GM18505 (cell line): ENCODE measurements around the gene COL4A2.

ENCODE experiments used
- ATAC-seq: cut with Tn5 transposase; IDR thresholded peaks from one replicate; pipeline ENCODE4 v1.9.1; 2021; ENCODE audit not compliant: unreplicated experiment
- POLR2A ChIP-seq: IDR thresholded peaks from 4 replicates; pipeline ENCODE4 v1.6.1; 2011; ENCODE audit warnings: borderline replicate concordance; ENCODE audit not compliant: insufficient read depth, insufficient read length; ENCODE audit errors: extremely low read depth

Gene COL4A2

DNA sequence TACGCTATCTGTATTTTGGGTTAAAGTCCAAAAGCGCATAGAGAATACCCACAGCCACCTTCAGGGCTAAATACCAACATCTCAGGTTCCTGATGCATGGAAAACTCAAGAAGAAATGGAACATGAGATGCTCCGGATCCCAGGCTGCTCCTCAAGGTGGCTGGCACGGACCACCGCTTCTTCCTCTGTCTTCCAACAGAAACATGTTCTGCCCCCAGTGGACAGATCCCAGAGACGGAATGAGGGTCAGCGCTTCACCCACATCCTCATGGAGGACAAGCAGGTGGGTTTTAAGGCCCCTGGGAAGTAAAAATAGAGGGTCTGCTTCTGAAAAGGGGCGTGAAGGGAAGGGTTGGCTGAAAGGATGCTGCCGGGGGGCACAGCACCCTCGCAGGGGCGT lies 17.4 kb upstream of the COL4A2 start:
- ATAC-seq, result no peak
- TF ChIP-seq POLR2A, result no peak

DNA sequence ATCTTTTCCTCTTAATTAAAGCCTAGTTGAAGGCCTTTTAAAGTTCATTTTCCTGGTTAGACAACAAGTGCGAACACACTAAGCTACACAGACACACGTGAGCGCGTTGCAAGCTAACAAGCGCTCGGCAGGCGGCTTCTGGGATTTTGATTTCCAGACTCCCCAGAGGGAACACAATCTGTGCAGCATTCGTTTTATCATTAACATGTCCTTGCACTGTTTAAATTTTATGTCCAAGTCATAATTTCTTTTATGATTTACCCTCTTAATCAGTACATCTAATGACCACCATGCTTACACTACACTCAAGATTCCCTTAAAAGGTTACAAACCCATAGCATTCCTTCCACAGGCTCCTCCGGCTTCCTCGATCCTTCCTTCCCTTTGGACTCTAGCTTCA lies 16.9 kb upstream of the COL4A2 start:
- no peak for TF ChIP-seq POLR2A
- no peak for ATAC-seq

DNA sequence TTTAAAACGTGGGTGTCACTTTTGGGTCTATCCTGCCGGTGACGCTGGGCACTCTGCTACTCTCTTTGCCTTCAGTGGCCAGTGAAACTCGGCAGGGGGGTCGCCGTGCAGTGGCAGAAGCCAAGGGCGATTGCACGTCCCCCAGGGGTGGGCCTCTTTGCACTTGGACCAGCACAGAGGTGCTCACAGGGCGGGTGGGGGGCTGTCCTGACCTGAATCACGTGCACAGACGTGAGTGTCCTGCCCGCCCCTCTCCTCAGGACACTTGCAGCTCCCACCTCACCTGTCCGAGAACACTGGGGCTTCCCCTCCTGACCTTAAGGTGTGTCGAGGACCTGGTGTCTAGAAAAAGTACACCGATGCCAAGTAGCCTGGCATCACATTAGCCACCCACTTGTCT lies 16.3 kb upstream of the COL4A2 start:
- TF ChIP-seq POLR2A, result no peak
- ATAC-seq, result no peak

DNA sequence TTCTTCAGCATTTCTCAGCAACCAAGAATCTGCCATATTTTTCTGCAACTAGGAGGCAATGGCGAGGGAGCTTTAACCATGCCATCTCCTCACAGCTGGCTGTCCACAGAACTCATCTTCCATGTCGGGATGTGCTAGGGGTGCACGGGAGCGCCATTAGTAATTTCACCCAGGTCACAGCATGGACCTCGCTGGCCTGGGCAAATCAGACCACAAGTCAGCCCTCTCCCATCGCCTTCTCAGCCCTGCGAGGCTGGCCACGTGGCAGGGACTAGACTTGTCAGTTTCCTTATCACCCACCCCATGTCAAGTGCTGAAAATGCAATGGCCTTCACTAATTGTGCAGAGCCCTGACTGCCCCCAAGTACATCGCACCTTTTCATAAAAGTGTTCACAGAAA lies 15.8 kb upstream of the COL4A2 start:
- no peak for ATAC-seq
- no peak for TF ChIP-seq POLR2A

DNA sequence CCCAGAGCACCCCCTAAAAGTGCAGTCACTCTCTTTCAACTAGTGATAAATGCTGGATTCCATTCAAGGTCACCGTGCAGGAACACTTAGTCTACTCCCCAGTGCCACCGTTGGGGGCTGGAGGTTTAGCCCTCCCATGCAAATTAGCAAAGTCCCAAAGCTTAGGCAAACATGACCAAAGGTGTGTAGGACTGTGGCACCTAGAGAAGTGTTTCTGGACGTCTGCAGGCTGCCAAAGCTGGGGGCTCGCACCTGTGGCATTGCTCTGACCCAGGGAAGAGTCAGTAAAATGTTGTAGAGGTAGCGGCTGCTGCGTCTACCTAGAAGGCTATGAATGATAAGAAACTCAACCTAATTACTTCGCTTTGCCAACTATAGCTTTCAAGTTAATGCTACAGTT lies 14.0 kb upstream of the COL4A2 start:
- no peak for ATAC-seq
- TF ChIP-seq POLR2A, result no peak

DNA sequence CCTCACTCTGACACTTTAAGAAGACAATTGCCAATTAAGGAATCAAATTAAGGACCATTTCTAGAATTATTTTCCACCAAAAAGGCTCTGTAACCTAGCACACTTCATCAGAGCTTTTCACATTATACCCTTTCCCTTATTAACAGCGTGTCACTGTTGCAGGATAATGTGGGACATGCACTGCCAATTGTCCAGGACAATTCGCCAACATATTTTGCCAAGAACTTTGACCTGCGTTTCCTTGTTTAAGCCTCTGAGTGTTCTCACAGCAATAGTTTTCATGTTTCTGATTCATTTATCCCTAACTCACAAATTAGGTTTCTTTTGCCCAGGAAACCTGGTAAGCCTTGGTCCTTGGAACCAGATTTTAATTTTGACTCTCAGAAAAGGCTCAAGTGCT lies 13.4 kb upstream of the COL4A2 start:
- TF ChIP-seq POLR2A, result no peak
- no peak for ATAC-seq

DNA sequence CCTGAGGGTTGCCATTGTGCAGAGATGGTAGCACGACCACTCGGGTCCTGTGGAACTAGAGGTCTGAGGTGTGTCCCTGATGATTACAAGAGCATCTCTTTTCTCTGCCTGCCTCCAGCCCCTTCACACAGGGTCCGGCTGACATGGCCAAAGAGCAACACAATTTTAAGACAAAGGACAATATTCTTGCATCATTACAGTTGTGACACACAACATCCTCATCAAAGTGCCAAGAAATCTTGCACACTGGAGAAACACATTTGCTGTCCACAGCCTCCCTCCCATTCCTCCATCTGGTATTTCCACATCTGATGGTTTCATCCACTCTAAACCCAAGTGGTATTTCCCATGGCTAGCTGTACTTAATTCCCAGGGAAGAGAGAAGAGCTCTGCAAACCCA lies 12.9 kb upstream of the COL4A2 start:
- ATAC-seq, result no peak
- TF ChIP-seq POLR2A, result no peak

DNA sequence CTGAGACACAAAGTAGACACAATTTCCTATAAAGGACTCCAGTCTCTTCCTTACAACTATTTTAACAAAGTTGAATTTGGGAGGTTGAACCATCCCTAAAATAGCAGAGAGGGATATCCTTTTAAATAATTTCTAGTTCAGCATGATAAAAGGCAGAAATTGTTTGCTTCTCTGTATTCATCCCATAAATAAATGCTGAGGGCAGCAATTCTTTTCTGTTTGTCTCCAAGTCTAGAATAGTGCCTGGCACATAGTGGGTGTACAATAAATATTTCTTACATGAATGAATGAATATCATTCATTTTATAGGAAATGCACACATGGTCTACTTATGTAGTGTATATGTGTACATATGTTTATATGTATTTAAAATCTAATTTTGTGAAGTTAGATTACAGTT lies 12.5 kb upstream of the COL4A2 start:
- ATAC-seq, result no peak
- no peak for TF ChIP-seq POLR2A

DNA sequence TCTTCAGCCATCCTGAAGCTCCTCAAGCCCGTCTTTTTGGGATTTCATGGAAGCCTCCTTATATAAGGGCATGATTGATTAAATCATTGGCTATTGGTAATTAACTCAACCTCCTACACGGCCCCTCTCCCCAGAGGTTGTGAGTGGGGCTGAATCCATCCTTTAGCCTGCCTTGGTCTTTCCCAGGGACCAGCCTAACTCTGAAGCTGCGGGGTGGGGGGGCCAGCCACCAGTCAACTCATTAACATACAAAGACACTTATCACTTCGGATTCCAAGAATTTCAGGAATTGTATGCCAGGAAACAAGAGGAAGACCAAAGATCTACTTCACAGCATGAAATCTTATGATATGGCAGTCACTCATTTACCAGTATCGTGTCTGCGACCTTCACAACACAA lies 10.1 kb upstream of the COL4A2 start:
- ATAC-seq, result no peak
- no peak for TF ChIP-seq POLR2A

DNA sequence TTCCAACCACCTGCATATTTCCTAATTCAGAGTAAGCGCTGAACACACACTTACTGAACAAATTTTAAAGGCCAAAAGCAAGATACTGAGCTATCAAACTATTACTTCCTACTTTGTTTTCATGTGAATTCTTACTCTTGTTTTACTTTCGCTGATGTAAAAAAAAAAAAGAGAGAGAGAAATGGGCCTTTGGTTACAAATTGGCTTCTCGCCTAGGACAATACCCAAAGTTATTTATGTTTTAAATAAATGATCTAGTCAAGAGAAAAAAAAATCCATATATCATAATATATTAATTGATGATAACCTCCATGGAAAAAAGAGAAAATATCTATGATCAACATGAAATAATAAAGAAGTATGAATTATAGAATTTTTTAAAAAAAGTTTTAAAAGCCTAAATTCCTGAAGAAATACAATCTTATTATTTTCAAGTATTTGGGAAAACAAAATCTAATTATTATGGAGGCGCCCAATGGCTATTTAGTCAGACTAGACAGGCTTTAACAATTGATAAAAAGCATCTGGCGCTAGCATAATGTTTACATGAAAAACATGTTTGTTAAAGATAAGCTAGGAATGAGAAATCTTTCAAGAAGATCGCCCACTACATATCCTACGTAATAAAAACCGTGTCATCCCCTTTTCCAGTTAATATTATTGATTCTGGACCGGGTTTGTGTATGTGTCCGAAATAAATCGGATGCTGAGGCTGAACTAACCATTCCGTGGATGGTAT lies 9.1 kb upstream of the COL4A2 start:
- no peak for TF ChIP-seq POLR2A
- ATAC-seq, result no peak

DNA sequence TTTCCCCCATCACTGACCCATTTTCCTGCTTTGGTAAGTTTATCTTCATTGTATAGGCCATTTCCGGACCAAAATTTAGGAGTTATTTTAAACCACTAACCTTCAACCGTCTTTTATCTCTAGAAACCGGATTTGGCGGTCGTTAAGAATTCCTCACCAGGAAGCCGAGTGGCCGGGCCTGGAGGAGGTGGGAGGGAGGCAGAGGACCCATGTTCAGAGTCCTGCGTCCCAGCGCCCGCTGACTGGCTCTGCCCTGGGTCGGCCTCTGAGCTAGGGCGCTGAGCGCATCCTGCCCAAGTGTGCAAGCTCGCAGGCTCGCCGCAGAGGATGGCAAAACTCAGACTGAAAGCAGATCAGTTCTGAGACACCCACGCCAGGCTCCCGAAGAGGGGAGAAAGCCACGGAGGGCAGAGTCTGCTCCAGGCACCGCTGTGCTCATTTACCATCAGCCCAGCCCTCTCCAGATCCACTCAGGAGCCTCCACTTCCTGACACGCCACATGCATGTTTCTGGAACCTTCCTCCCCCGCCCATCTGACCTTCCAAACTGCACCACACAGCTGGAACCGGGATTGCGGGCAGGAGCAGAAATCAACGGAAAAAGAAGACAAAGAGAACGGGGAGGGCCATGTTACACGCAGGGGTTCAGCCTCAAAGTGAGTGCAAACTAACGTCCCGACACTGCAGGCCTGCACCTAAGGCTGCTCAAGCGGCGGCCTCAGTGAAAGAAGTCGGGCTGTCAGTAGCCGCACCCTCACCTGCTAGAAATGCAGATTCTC lies 8.4 kb upstream of the COL4A2 start:
- ATAC-seq, result no peak
- no peak for TF ChIP-seq POLR2A

DNA sequence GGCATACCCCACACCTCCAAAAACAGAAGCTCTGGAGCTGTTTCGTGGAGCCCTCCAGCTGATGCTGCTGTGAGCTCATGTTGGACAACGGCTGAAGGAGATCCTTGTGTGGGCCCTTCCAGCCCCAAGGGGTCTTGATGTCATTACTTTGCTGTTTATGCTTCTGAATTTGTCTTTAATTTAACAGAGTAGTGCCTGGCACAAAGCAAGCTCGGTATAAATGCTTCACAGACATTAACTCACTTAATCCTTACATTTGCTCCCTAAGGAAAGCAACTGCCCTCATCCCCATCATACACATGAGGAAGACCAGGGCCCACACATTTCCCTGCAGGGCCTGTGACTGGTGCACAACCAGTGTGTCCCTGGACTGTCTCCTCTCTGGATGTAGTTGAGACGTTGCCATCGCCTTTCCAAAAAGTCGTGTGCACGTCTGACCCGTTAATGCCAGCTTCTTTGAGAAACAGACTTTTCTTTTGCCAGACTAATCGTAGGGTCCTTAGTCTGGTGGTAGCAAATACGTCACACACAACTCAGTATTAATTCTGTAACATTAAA lies 7.7 kb upstream of the COL4A2 start:
- no peak for TF ChIP-seq POLR2A
- no peak for ATAC-seq

DNA sequence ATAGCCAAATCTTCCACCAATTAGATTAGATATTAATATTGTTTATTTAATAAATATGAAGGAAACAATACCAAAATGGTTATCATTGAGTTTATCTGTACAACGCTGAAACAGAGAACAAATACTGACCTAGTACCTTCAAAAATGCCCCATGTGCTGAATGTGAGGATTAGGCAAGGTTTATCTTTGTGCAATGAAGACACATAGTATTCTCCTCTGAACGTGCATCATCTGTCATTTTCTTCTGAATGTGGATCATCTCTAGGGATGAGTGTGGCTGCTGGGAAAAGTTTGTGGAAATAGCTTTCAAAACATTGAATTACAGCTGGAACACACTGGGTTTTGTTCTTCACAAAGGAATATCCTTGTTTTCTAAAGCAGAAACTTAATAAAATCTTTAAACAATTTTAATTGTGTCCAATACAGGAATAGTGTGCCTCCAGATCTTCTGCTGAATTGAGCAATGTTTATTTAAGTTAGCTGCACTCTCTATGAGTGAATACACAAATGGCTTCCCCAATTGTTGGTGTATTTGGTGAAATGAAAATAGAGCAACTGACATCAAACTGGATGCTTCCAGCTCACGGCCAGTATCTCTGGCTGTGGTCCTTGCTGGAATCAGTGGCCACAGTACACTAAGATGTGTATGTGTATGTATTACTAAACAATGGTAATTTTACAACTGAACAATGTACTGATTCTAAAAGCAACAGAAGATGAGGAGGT lies 6.8 kb upstream of the COL4A2 start:
- ATAC-seq, result no peak
- no peak for TF ChIP-seq POLR2A

DNA sequence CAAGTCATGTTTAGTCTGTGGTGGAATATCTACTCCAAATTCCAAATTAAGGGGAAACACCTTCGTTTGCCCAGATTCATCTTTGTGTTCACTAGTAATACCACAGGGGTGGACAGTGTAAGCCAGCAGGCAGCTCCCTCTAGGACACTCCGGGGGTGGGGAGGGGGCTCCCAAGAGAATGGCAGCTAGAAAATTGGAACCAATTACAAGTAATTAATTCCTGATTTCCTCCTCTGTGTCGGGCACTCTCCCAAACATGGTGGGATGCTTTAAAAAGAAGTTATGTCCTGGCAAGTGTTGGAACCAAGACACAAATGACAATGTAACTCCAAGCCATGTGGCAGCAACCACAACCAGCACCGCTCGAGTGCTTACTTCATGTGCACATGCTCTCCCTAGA lies 6.0 kb upstream of the COL4A2 start:
- no peak for ATAC-seq
- TF ChIP-seq POLR2A, result no peak
